BJ (cell line): ENCODE measurements around the gene RASD1. TPM values are rescaled to one million over a fixed set of nuclear protein-coding genes. Genes with fewer than 3 reads are reported as not detected.

Source experiments
- CTCF ChIA-PET: fragments of 350-600 bp; formaldehyde crosslinking; extraction: SDS; loops from one replicate; lab custom pipeline; 2021; ENCODE audit warnings: antibody characterized with exemption, inconsistent platforms; lab: Yijun Ruan, JAX
- POLR2A ChIA-PET: fragments of 300-600 bp; sonication (Branson Sonifier 250); formaldehyde crosslinking; extraction: SDS; loops from one replicate; lab custom pipeline; 2021; ENCODE audit warnings: antibody characterized with exemption; lab: Charles Lee
- DNase-seq: peaks from one replicate; pipeline ENCODE4 v3.0.0-alpha.2; 2011; ENCODE audit warnings: low read depth
- H3K27me3 ChIP-seq: 2 replicates; pipeline ENCODE4 v1.6.0; 2011; ENCODE audit warnings: low read length; ENCODE audit not compliant: control insufficient read depth, insufficient read depth
- H3K36me3 ChIP-seq: 2 replicates; pipeline ENCODE4 v1.5.1; 2011; ENCODE audit warnings: low read length; ENCODE audit not compliant: control insufficient read depth, insufficient read depth
- H3K4me3 ChIP-seq: 2 replicates; pipeline ENCODE4 v1.5.1; 2011; ENCODE audit warnings: low read depth, mild to moderate bottlenecking, control low read depth, low read length
- CTCF ChIP-seq: IDR thresholded peaks from 2 replicates; pipeline ENCODE4 v1.5.1; 2011; ENCODE audit warnings: low read depth, mild to moderate bottlenecking, control low read depth, inconsistent platforms, low read length, moderate library complexity; ENCODE audit not compliant: insufficient read depth
- polyA minus RNA-seq: library from RNA; depleted of rRNA, polyadenylated mRNA; stranded (reverse); fragments of >200 nt; gene quantifications from 2 replicates; pipeline ENCODE4 v1.2.3, GENCODE V29; 2011; rRNA and poly(A)+ RNA removed
- polyA plus RNA-seq: library from polyadenylated mRNA; depleted of rRNA; stranded (reverse); fragments of >200 nt; gene quantifications from 2 replicates; pipeline ENCODE4 v1.2.3, GENCODE V29; 2011; rRNA removed

The RASD1 gene, protein sequence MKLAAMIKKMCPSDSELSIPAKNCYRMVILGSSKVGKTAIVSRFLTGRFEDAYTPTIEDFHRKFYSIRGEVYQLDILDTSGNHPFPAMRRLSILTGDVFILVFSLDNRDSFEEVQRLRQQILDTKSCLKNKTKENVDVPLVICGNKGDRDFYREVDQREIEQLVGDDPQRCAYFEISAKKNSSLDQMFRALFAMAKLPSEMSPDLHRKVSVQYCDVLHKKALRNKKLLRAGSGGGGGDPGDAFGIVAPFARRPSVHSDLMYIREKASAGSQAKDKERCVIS
- polyA plus RNA-seq = 0.83 and 0.90 TPM in 2 replicates
- 0.26 and 1.1 TPM in 2 replicates for polyA minus RNA-seq

- TF ChIP-seq CTCF = peak; percentile 48
- CTCF ChIA-PET = interaction anchor here (0.6 to 5.6 kb wide), 47 partner anchors 9 to 149 kb away, joined by 3 to 149 read pairs (median 5); no protein-coding TSS in a partner anchor
- H3K27me3 ChIP-seq = no peaks in the 10 kb centered on the region
- DNase-seq = no peak
- H3K4me3 ChIP-seq = peak within 1 kb of the TSS; percentile 64
- POLR2A ChIA-PET = interaction anchor here (0.5 to 0.7 kb wide), 5 partner anchors 8 to 181 kb away, joined by 3 to 10 read pairs (median 5); no protein-coding TSS in a partner anchor
- H3K36me3 ChIP-seq = peaks cover 5% of the 10 kb centered on the region
These were observed at the start of gene RASD1 for GRCh38 chr17:17496189-17497064. Gene RASD1, minus strand, starts transcription at chr17:17496395. Its CDS starts 214 bp downstream, at chr17:17496181.

- POLR2A ChIA-PET = no interaction called here
- no peak for DNase-seq
These were observed 49.8 kb upstream of the RASD1 start for GRCh38 chr17:17545984-17546383.

GRCh38 chr17:17545031-17545820 lies 49.0 kb upstream of the RASD1 start:
- H3K27me3 ChIP-seq = no peaks in the 10 kb centered on the region
- POLR2A ChIA-PET = no interaction called here
- CTCF ChIA-PET = interaction anchor here (1.4 kb wide), 1 partner anchor 23 kb away, joined by 7 read pairs; no protein-coding TSS in a partner anchor
- H3K4me3 ChIP-seq = no peak overlapping the region
- no peaks in the 10 kb centered on the region for H3K36me3 ChIP-seq
- no peak for DNase-seq
- no peak for TF ChIP-seq CTCF

More at GRCh38 chr17:17545984-17546383, 49.8 kb upstream of the RASD1 start:
- no peaks in the 10 kb centered on the region for H3K36me3 ChIP-seq
- no peak for TF ChIP-seq CTCF
- CTCF ChIA-PET = interaction anchor here (0.8 to 1.3 kb wide), 3 partner anchors 21 to 49 kb away, joined by 3 to 5 read pairs (median 3); partner anchors contain the start of gene RASD1
- H3K27me3 ChIP-seq = no peaks in the 10 kb centered on the region
- H3K4me3 ChIP-seq = no peak overlapping the region

- ChIA-PET CTCF (interaction anchor here (0.6 to 1.5 kb wide), 3 partner anchors 13 to 99 kb away, joined by 3 to 4 read pairs (median 3); no protein-coding TSS in a partner anchor), POLR2A (no interaction called here)
- no peaks in the 10 kb centered on the region for H3K36me3 ChIP-seq
- no peak for DNase-seq
- no peaks in the 10 kb centered on the region for H3K27me3 ChIP-seq
- no peak overlapping the region for H3K4me3 ChIP-seq
- TF ChIP-seq CTCF = no peak
These were observed 46.9 kb upstream of the RASD1 start for GRCh38 chr17:17542906-17543635.
